ENCODE data around the gene SLK.

Gene SLK

DNA sequence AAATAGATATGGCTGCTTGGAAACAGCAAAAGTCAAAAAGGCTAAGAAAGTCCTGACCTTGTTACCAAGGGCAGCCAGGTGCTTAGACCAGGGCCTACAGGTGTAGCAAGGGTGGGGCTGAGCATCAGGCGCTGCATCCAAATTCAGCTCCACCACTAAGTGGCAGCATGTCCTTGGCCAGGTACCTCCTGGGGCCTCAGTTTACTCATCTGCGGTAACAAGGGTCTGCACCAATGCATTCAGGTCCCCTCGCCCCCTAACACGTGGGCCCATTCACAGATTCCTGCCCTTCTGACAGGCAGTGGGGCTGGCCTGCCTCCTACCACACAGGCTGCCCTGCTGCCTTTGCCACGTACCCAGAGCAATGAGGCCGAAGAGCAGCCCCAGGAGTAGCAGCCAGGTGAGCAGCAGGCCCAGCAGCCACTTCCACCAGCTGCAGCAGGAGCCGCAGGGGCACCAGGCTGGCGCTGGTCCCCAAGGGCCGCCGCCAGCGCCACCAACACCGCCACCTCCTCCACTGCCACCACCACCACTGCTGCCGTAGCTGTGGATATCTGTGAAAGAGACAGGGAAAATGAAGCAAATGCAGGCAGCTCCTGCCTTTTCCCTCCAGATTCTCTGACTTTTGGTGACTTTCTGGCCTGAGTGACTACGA is 89.8 kb downstream of the SLK start:
- TF ChIP-seq, protein P1, sequence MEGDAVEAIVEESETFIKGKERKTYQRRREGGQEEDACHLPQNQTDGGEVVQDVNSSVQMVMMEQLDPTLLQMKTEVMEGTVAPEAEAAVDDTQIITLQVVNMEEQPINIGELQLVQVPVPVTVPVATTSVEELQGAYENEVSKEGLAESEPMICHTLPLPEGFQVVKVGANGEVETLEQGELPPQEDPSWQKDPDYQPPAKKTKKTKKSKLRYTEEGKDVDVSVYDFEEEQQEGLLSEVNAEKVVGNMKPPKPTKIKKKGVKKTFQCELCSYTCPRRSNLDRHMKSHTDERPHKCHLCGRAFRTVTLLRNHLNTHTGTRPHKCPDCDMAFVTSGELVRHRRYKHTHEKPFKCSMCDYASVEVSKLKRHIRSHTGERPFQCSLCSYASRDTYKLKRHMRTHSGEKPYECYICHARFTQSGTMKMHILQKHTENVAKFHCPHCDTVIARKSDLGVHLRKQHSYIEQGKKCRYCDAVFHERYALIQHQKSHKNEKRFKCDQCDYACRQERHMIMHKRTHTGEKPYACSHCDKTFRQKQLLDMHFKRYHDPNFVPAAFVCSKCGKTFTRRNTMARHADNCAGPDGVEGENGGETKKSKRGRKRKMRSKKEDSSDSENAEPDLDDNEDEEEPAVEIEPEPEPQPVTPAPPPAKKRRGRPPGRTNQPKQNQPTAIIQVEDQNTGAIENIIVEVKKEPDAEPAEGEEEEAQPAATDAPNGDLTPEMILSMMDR (IDR thresholded peaks at IDR 0.05; ENCODE audit: low read length, missing control alignments) = no peak
- H3K4me3 ChIP-seq (replicated peaks; ENCODE audit: low read depth, low read length) = no peak overlapping the region
- DNase-seq (ENCODE audit: low read depth) = no peak

DNA sequence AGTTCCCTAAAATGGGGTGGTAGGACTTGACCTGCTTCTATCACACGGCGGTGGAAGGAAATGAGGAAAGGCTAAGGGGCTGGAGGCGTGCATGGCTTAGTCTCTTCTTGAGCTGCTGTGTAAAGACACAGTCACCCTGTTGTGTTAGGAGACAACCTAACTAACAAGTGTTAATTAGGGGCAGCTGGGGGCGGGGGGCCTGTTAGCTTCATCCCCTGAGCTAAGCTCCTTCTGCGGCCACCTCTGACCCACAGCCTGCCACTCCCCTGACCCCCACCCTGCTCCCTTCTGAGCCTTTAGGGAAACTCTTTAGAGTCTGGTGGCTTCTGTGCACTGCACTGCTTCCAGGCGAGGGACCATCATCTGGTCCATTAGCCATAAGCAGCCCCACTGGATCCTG is 90.8 kb downstream of the SLK start:
- TF ChIP-seq, protein P1 (IDR thresholded peaks at IDR 0.05; ENCODE audit: low read length, missing control alignments) = no peak
- H3K4me3 ChIP-seq (replicated peaks; ENCODE audit: low read depth, low read length) = no peak overlapping the region
- DNase-seq (ENCODE audit: low read depth) = no peak

DNA sequence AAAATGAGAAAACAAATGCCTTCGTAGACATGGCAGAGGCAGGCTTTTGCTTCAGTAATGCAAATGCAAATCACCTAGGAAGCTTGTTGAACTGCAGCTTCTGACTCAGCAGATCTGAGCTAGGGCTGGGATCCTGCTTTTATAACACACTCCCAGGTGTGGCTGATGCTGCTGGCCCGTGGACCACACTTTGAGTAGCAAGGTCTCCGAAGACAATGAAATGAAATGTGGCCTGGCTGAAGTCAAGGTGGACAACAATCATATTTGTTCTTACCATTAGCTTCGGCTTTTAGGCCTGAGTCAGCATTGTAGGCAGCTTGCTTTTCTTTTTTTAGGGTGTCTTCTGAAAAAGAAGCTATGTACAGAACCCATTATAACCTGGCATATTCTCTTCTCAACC is 92.4 kb downstream of the SLK start:
- H3K4me3 ChIP-seq (replicated peaks; ENCODE audit: low read depth, low read length) = no peak overlapping the region
- no peak for DNase-seq (ENCODE audit: low read depth)
- TF ChIP-seq, protein P1 (IDR thresholded peaks at IDR 0.05; ENCODE audit: low read length, missing control alignments) = no peak

DNA sequence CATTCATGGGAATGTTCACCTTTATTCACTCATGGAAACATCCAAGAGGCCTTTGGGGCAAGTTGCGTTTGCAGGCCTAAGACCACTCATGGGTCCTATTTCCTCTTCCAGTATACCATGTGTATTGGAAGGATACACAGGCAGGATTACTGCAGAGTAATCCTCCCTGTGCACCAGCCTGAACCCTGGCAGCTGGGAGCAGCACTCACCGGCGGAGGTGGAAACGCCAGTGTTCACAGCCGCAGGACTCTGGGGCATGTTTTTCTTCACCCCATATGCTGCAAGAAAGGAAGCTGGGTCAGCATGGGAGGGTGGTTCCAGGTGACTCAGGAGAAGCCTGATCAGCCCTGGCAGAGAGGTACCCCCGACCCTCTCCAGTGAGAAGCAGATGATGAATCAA is 94.3 kb downstream of the SLK start:
- no peak overlapping the region for H3K4me3 ChIP-seq (replicated peaks; ENCODE audit: low read depth, low read length)
- TF ChIP-seq, protein P1 (IDR thresholded peaks at IDR 0.05; ENCODE audit: low read length, missing control alignments) = no peak
- no peak for DNase-seq (ENCODE audit: low read depth)

DNA sequence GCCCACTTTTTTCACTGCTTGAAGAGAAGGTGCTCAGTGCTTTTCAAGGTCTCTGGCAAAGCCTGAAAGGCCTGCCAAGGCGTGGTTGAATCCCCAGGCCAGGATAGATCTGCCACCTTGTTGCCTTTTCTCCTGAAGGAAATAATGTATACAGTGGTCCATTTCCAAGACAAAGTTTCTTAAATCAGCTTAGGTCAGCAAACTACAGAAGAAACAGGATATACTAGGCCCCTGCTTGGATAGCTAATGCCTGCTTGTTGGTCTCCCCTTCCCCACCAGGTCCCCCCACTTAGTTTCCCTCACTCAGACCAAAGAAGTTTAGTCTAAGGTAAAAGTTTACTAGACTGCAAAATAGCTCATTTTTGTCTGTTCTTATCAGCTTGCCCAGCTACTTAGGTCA is 98.8 kb downstream of the SLK start:
- no peak overlapping the region for H3K4me3 ChIP-seq (replicated peaks; ENCODE audit: low read depth, low read length)
- TF ChIP-seq, protein P1 (IDR thresholded peaks at IDR 0.05; ENCODE audit: low read length, missing control alignments) = no peak
- no peak for DNase-seq (ENCODE audit: low read depth)

DNA sequence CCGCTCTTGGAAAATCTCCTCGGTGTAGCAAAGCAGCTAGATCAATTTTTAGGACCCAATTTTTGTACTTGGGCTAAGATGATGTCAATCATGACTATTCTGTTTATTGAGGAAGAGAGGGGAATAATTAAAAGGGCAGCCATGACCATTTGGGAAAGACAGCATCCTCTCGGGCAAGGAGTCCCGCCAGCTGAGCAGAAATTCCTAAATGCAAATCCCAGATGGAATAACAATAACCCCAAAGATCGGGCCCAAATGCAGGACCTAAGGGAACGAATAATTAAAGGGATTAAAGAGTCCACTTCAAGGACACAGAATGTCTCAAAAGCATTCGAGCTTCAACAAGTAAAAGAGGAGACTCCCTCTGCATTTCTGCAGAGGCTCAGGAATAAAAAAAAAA is 100.0 kb downstream of the SLK start:
- TF ChIP-seq, protein P1 (IDR thresholded peaks at IDR 0.05; ENCODE audit: low read length, missing control alignments) = no peak
- DNase-seq (ENCODE audit: low read depth) = no peak
- no peak overlapping the region for H3K4me3 ChIP-seq (replicated peaks; ENCODE audit: low read depth, low read length)

DNA sequence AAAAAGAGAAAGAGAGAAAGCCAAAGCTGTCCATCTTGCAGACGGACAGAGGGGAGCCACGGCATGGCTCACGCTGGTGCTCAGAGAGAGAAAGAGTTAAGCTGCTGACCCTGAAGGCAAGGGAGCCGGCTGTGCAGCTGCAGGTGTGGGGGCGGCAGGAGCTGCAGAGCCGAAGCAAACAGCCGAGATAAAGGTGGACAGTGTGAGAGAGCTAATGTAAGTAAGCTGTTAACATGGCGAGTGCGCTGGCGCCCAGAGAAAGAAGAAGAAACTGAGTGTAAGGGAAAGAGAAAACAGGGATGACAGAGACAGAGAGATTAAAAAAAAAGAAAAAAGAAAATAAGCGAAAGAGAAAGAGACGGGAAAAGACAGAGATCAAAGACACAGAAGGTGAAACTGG is 100.6 kb downstream of the SLK start:
- TF ChIP-seq, protein P1 (IDR thresholded peaks at IDR 0.05; ENCODE audit: low read length, missing control alignments) = no peak
- no peak for DNase-seq (ENCODE audit: low read depth)
- no peak overlapping the region for H3K4me3 ChIP-seq (replicated peaks; ENCODE audit: low read depth, low read length)
